ENCODE measurements around the gene NEK9.

- no peak for TF ChIP-seq POLR2A (IDR thresholded peaks at IDR 0.05; ENCODE audit: low read length)
- no peak for TF ChIP-seq GATA1 (IDR thresholded peaks at IDR 0.05; ENCODE audit: low read depth, low read length)
Observed at GRCh38 chr14:75040959-75041358, 85.9 kb downstream of the NEK9 start.
